ENCODE data around the gene KLHL25. TPM values are rescaled to one million over a fixed set of nuclear protein-coding genes. Genes with fewer than 3 reads are reported as not detected.

KLHL25 gene
- total RNA-seq, 1 experiment from 2014 or later: 1.5 TPM

GRCh38 chr15:85752124-85752475 is 42.6 kb downstream of the KLHL25 start:
- no peak overlapping the region for H3K9ac ChIP-seq (ENCODE audit: low read length)

GRCh38 chr15:85751291-85752123 is 43.2 kb downstream of the KLHL25 start:
- no peaks in the 10 kb centered on the region for H3K79me2 ChIP-seq (ENCODE audit: low read length)
- H3K9me3 ChIP-seq (ENCODE audit: low read length): no peaks in the 10 kb centered on the region
- H3K4me2 ChIP-seq (ENCODE audit: low read depth, low read length, poor library complexity, severe bottlenecking): no peak overlapping the region
- H2AFZ ChIP-seq (ENCODE audit: low read length): no peak overlapping the region
- H4K20me1 ChIP-seq (ENCODE audit: insufficient read depth, low read depth, low read length): no peaks in the 10 kb centered on the region
- H3K9ac ChIP-seq (ENCODE audit: low read length): no peak overlapping the region
- H3K27ac ChIP-seq (ENCODE audit: low read length): no peak overlapping the region
- DNase-seq: no peak
- peaks cover 4% of the 10 kb centered on the region for H3K36me3 ChIP-seq (ENCODE audit: insufficient read depth, low read length)
- H3K4me1 ChIP-seq (ENCODE audit: low read length): no peaks in the 10 kb centered on the region
- no peaks in the 10 kb centered on the region for H3K27me3 ChIP-seq (ENCODE audit: low read length)
- H3K4me3 ChIP-seq (ENCODE audit: low read length): no peak overlapping the region
- no peaks in the 10 kb centered on the region for H3K9me2 ChIP-seq (replicated peaks; ENCODE audit: insufficient read depth, low read length)

More at GRCh38 chr15:85752124-85752475, 42.6 kb downstream of the KLHL25 start:
- H3K9me3 ChIP-seq (ENCODE audit: low read length): no peaks in the 10 kb centered on the region
- no peaks in the 10 kb centered on the region for H3K27me3 ChIP-seq (ENCODE audit: low read length)
- H3K27ac ChIP-seq (ENCODE audit: low read length): no peak overlapping the region
- H3K4me2 ChIP-seq (ENCODE audit: low read depth, low read length, poor library complexity, severe bottlenecking): no peak overlapping the region
- no peaks in the 10 kb centered on the region for H3K79me2 ChIP-seq (ENCODE audit: low read length)
- no peak overlapping the region for H2AFZ ChIP-seq (ENCODE audit: low read length)
- no peaks in the 10 kb centered on the region for H4K20me1 ChIP-seq (ENCODE audit: insufficient read depth, low read depth, low read length)
- no peaks in the 10 kb centered on the region for H3K9me2 ChIP-seq (replicated peaks; ENCODE audit: insufficient read depth, low read length)
- no peaks in the 10 kb centered on the region for H3K4me1 ChIP-seq (ENCODE audit: low read length)
- no peak overlapping the region for H3K4me3 ChIP-seq (ENCODE audit: low read length)
- H3K36me3 ChIP-seq (ENCODE audit: insufficient read depth, low read length): peaks cover 3% of the 10 kb centered on the region
- no peak for DNase-seq

- Histone ChIP-seq H3K27me3 (ENCODE audit: low read length) (no peaks in the 10 kb centered on the region), H3K4me3 (ENCODE audit: low read length) (no peak overlapping the region), H3K4me1 (ENCODE audit: low read length) (no peaks in the 10 kb centered on the region), H3K27ac (ENCODE audit: low read length) (no peak overlapping the region), H2AFZ (ENCODE audit: low read length) (no peak overlapping the region), H4K20me1 (ENCODE audit: insufficient read depth, low read depth, low read length) (no peaks in the 10 kb centered on the region; the same call in 1 of the 2 replicates), H3K79me2 (ENCODE audit: low read length) (no peaks in the 10 kb centered on the region), H3K9me2 (replicated peaks; ENCODE audit: insufficient read depth, low read length) (no peaks in the 10 kb centered on the region), H3K36me3 (ENCODE audit: insufficient read depth, low read length) (peaks cover 10% of the 10 kb centered on the region), H3K9me3 (ENCODE audit: low read length) (no peaks in the 10 kb centered on the region), H3K4me2 (ENCODE audit: low read depth, low read length, poor library complexity, severe bottlenecking) (no peak overlapping the region), H3K9ac (ENCODE audit: low read length) (no peak overlapping the region)
- DNase-seq: no peak
Measured at GRCh38 chr15:85750319-85751290, 44.1 kb downstream of the KLHL25 start.

GRCh38 chr15:85749261-85750151 is 45.2 kb downstream of the KLHL25 start:
- H3K9me3 ChIP-seq (ENCODE audit: low read length): no peaks in the 10 kb centered on the region
- H3K4me1 ChIP-seq (ENCODE audit: low read length): no peaks in the 10 kb centered on the region
- H3K4me2 ChIP-seq (ENCODE audit: low read depth, low read length, poor library complexity, severe bottlenecking): no peak overlapping the region
- no peaks in the 10 kb centered on the region for H3K79me2 ChIP-seq (ENCODE audit: low read length)
- H3K27me3 ChIP-seq (ENCODE audit: low read length): no peaks in the 10 kb centered on the region
- H2AFZ ChIP-seq (ENCODE audit: low read length): no peak overlapping the region
- no peak for DNase-seq
- H3K4me3 ChIP-seq (ENCODE audit: low read length): no peak overlapping the region
- H3K9ac ChIP-seq (ENCODE audit: low read length): no peak overlapping the region
- peaks cover 18% of the 10 kb centered on the region for H3K36me3 ChIP-seq (ENCODE audit: insufficient read depth, low read length)
- H3K9me2 ChIP-seq (replicated peaks; ENCODE audit: insufficient read depth, low read length): no peaks in the 10 kb centered on the region
- no peak overlapping the region for H3K27ac ChIP-seq (ENCODE audit: low read length)
- no peaks in the 10 kb centered on the region; the same call in 1 of the 2 replicates for H4K20me1 ChIP-seq (ENCODE audit: insufficient read depth, low read depth, low read length)

DNA sequence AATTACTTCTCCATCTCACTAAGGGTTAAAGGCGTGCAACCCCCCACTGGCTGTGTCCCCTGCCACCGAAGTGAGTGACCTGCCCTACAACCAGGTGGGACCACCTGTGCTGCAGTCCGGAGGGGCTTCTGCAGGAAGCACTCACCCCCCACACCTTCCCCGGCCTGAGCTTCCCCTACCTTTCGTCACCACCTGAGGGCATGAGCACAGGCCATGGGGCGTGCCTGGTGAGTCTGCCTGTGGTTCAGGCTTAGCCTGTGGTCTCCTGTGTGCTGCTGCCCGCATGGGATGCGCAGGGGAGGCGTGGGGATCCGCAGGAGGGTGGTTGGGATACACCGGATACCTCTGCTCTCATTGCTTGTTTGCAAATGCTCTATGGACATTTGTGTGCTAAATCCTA is 46.0 kb downstream of the KLHL25 start:
- no peak overlapping the region for H3K27ac ChIP-seq (ENCODE audit: low read length)
- no peaks in the 10 kb centered on the region; the same call in 1 of the 2 replicates for H4K20me1 ChIP-seq (ENCODE audit: insufficient read depth, low read depth, low read length)
- H3K9ac ChIP-seq (ENCODE audit: low read length): no peak overlapping the region
- H3K9me2 ChIP-seq (replicated peaks; ENCODE audit: insufficient read depth, low read length): no peaks in the 10 kb centered on the region
- DNase-seq: no peak
- no peak overlapping the region for H2AFZ ChIP-seq (ENCODE audit: low read length)
- no peak overlapping the region for H3K4me2 ChIP-seq (ENCODE audit: low read depth, low read length, poor library complexity, severe bottlenecking)
- H3K79me2 ChIP-seq (ENCODE audit: low read length): no peaks in the 10 kb centered on the region
- H3K4me1 ChIP-seq (ENCODE audit: low read length): no peaks in the 10 kb centered on the region
- H3K4me3 ChIP-seq (ENCODE audit: low read length): no peak overlapping the region
- H3K9me3 ChIP-seq (ENCODE audit: low read length): no peaks in the 10 kb centered on the region
- H3K36me3 ChIP-seq (ENCODE audit: insufficient read depth, low read length): peaks cover 25% of the 10 kb centered on the region
- H3K27me3 ChIP-seq (ENCODE audit: low read length): no peaks in the 10 kb centered on the region

GRCh38 chr15:85748176-85748575 is 46.5 kb downstream of the KLHL25 start:
- DNase-seq: no peak
- Histone ChIP-seq H3K9me2 (replicated peaks; ENCODE audit: insufficient read depth, low read length) (no peaks in the 10 kb centered on the region), H4K20me1 (ENCODE audit: insufficient read depth, low read depth, low read length) (no peaks in the 10 kb centered on the region; the same call in 1 of the 2 replicates), H3K9ac (ENCODE audit: low read length) (no peak overlapping the region), H3K4me2 (ENCODE audit: low read depth, low read length, poor library complexity, severe bottlenecking) (no peak overlapping the region), H3K9me3 (ENCODE audit: low read length) (no peaks in the 10 kb centered on the region), H3K4me3 (ENCODE audit: low read length) (no peak overlapping the region), H3K4me1 (ENCODE audit: low read length) (no peaks in the 10 kb centered on the region), H3K27ac (ENCODE audit: low read length) (no peak overlapping the region), H3K36me3 (ENCODE audit: insufficient read depth, low read length) (peaks cover 27% of the 10 kb centered on the region), H3K79me2 (ENCODE audit: low read length) (no peaks in the 10 kb centered on the region), H2AFZ (ENCODE audit: low read length) (no peak overlapping the region), H3K27me3 (ENCODE audit: low read length) (no peaks in the 10 kb centered on the region)

- H3K36me3 ChIP-seq (ENCODE audit: insufficient read depth, low read length): peaks cover 36% of the 10 kb centered on the region
Measured at GRCh38 chr15:85746641-85747040, 48.1 kb downstream of the KLHL25 start.

More at GRCh38 chr15:85746641-85747040, 48.1 kb downstream of the KLHL25 start:
- H3K27me3 ChIP-seq (ENCODE audit: low read length): no peaks in the 10 kb centered on the region
- no peak overlapping the region for H3K9ac ChIP-seq (ENCODE audit: low read length)
- H3K9me2 ChIP-seq (replicated peaks; ENCODE audit: insufficient read depth, low read length): no peaks in the 10 kb centered on the region
- no peak overlapping the region for H3K4me2 ChIP-seq (ENCODE audit: low read depth, low read length, poor library complexity, severe bottlenecking)
- DNase-seq: no peak
- no peak overlapping the region for H3K4me3 ChIP-seq (ENCODE audit: low read length)
- no peak overlapping the region for H3K27ac ChIP-seq (ENCODE audit: low read length)
- H3K79me2 ChIP-seq (ENCODE audit: low read length): no peaks in the 10 kb centered on the region
- no peaks in the 10 kb centered on the region for H3K9me3 ChIP-seq (ENCODE audit: low read length)
- no peak overlapping the region for H2AFZ ChIP-seq (ENCODE audit: low read length)
- no peaks in the 10 kb centered on the region; the same call in 1 of the 2 replicates for H4K20me1 ChIP-seq (ENCODE audit: insufficient read depth, low read depth, low read length)
- H3K4me1 ChIP-seq (ENCODE audit: low read length): no peaks in the 10 kb centered on the region

Data from Karpas-422 (cell line).